ENCODE measurements around the gene TMEM235.

TMEM235 gene

DNA sequence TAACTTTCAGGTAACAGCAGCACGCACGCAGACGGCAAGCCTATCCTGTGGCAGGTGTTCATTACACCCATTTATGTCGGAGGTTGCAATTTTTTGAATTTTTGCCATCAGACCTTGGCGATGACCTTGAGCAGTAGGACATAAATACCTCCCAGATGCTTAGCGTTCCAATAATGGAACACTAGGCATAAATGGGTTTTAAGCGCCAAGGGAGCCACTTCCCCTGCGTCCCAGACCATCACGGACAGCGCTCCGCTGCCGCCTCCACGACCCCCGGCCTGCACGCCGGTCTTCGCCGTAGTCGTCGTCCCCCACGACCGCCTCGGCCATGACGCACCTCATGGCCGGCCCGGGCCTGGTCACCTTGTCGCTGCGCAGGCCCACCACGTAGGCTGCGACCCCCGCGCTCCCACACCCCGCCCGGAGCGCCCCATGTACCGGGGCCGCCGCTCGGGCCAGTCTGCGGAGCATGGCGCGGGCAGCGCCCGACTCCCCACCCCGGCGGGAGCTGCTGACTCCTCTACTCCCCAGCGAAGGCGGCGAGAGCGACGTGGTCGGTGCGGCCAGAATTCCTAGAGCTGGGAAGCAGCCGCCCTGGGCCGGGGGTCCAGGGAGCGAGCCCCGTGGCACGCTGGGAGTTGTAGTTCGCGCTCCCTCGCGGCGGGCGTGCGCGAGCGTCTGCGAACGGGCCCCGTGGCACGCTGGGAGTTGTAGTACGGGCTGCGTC is 22.7 kb downstream of the TMEM235 start (continued):
- TF ChIP-seq, protein P1, sequence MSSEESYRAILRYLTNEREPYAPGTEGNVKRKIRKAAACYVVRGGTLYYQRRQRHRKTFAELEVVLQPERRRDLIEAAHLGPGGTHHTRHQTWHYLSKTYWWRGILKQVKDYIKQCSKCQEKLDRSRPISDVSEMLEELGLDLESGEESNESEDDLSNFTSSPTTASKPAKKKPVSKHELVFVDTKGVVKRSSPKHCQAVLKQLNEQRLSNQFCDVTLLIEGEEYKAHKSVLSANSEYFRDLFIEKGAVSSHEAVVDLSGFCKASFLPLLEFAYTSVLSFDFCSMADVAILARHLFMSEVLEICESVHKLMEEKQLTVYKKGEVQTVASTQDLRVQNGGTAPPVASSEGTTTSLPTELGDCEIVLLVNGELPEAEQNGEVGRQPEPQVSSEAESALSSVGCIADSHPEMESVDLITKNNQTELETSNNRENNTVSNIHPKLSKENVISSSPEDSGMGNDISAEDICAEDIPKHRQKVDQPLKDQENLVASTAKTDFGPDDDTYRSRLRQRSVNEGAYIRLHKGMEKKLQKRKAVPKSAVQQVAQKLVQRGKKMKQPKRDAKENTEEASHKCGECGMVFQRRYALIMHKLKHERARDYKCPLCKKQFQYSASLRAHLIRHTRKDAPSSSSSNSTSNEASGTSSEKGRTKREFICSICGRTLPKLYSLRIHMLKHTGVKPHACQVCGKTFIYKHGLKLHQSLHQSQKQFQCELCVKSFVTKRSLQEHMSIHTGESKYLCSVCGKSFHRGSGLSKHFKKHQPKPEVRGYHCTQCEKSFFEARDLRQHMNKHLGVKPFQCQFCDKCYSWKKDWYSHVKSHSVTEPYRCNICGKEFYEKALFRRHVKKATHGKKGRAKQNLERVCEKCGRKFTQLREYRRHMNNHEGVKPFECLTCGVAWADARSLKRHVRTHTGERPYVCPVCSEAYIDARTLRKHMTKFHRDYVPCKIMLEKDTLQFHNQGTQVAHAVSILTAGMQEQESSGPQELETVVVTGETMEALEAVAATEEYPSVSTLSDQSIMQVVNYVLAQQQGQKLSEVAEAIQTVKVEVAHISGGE (tag by site-specific recombination; conservative IDR thresholded peaks at IDR 0.05; ENCODE audit: low read depth), result 0 out of 2 replicates have a peak, but pooled peaks have one; percentile 25
- TF ChIP-seq, protein P2, sequence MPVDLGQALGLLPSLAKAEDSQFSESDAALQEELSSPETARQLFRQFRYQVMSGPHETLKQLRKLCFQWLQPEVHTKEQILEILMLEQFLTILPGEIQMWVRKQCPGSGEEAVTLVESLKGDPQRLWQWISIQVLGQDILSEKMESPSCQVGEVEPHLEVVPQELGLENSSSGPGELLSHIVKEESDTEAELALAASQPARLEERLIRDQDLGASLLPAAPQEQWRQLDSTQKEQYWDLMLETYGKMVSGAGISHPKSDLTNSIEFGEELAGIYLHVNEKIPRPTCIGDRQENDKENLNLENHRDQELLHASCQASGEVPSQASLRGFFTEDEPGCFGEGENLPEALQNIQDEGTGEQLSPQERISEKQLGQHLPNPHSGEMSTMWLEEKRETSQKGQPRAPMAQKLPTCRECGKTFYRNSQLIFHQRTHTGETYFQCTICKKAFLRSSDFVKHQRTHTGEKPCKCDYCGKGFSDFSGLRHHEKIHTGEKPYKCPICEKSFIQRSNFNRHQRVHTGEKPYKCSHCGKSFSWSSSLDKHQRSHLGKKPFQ (tag by site-specific recombination; IDR thresholded peaks at IDR 0.05), result no peak
- TF ChIP-seq ZNF529 (tag by site-specific recombination; IDR thresholded peaks at IDR 0.05; ENCODE audit: insufficient replicate concordance) (no peak), MZF1 (tag by site-specific recombination; IDR thresholded peaks at IDR 0.05; ENCODE audit: borderline replicate concordance) (no peak), ZNF146 (tag by site-specific recombination; IDR thresholded peaks at IDR 0.05) (no peak), ZNF530 (tag by site-specific recombination; IDR thresholded peaks at IDR 0.05; ENCODE audit: low read depth) (no peak), ZNF19 (tag by site-specific recombination; IDR thresholded peaks at IDR 0.05; ENCODE audit: low read depth) (no peak), PRDM1 (tag by site-specific recombination; IDR thresholded peaks at IDR 0.05) (no peak), ZNF558 (tag by site-specific recombination; IDR thresholded peaks at IDR 0.05) (no peak), ZBTB8A (tag by site-specific recombination; IDR thresholded peaks at IDR 0.05) (peak; percentile 49), ZNF112 (tag by site-specific recombination; IDR thresholded peaks at IDR 0.05) (no peak), ZNF211 (tag by site-specific recombination; IDR thresholded peaks at IDR 0.05; ENCODE audit: low read depth) (no peak), ZNF660 (tag by site-specific recombination; IDR thresholded peaks at IDR 0.05) (peak; percentile 86)
- TF ChIP-seq, protein P3, sequence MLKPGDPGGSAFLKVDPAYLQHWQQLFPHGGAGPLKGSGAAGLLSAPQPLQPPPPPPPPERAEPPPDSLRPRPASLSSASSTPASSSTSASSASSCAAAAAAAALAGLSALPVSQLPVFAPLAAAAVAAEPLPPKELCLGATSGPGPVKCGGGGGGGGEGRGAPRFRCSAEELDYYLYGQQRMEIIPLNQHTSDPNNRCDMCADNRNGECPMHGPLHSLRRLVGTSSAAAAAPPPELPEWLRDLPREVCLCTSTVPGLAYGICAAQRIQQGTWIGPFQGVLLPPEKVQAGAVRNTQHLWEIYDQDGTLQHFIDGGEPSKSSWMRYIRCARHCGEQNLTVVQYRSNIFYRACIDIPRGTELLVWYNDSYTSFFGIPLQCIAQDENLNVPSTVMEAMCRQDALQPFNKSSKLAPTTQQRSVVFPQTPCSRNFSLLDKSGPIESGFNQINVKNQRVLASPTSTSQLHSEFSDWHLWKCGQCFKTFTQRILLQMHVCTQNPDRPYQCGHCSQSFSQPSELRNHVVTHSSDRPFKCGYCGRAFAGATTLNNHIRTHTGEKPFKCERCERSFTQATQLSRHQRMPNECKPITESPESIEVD (tag by site-specific recombination; IDR thresholded peaks at IDR 0.05), result no peak
- TF ChIP-seq, protein P4, sequence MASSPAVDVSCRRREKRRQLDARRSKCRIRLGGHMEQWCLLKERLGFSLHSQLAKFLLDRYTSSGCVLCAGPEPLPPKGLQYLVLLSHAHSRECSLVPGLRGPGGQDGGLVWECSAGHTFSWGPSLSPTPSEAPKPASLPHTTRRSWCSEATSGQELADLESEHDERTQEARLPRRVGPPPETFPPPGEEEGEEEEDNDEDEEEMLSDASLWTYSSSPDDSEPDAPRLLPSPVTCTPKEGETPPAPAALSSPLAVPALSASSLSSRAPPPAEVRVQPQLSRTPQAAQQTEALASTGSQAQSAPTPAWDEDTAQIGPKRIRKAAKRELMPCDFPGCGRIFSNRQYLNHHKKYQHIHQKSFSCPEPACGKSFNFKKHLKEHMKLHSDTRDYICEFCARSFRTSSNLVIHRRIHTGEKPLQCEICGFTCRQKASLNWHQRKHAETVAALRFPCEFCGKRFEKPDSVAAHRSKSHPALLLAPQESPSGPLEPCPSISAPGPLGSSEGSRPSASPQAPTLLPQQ (tag by site-specific recombination; IDR thresholded peaks at IDR 0.05), result no peak; the same call in 1 of the 2 replicates

DNA sequence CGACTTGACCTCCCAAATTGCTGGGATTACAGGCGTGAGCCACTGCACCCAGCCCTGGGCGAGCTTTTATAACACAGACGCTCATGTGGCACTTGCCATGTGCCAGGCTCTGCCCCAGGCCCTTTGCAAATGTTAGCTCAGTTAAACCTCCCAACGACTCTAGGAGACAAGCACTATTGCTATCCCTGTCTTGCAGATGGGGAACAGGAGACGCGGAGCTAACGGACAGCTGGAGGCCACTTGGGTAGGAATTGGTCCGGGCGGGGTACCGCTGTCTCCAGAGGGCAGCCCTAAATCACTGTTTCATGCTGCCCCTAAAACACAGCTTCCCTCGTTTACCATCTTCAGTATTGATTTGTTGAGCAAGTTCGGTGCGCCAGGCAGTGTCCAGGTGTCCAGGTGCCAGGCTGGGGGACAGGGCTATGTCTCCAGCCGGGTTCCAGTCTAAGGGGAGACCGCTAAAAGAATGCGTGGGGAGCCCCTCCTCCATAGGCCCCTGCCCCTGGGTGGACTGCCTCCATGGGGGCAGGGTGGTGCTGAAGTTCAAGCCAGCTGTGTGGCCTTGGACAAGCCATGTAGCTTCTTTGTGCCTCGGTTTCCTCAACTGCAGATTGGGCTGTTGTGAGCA is 23.7 kb downstream of the TMEM235 start:
- H3K36me3 ChIP-seq (ENCODE audit: control insufficient read depth in 2 of 2, insufficient read depth in 1 of 2, low read length in 2 of 2), result no peaks in the 10 kb centered on the region
- ChIA-PET CTCF (interaction anchor here (0.6 to 1.7 kb wide), 11 partner anchors 11 to 969 kb away, joined by 3 to 7 read pairs (median 4); no protein-coding TSS in a partner anchor), POLR2A (interaction anchor here (1.2 to 1.7 kb wide), 3 partner anchors 14 to 69 kb away, joined by 3 to 6 read pairs (median 5); partner anchors contain the start of gene TK1)
- H3K27ac ChIP-seq (ENCODE audit: extremely low read depth, low read depth, low read length), result no peak overlapping the region
- H3K4me3 ChIP-seq (ENCODE audit: low read depth, low read length), result no peak overlapping the region
- H3K4me1 ChIP-seq (ENCODE audit: control insufficient read depth, insufficient read depth, low read length), result 0 out of 2 replicates have a peak, but pooled peaks cover 3% of the 10 kb centered on the region
- H3K9me3 ChIP-seq (ENCODE audit: control insufficient read depth, insufficient read depth, low read depth, low read length), result no peaks in the 10 kb centered on the region
- TF ChIP-seq ZNF529 (tag by site-specific recombination; IDR thresholded peaks at IDR 0.05; ENCODE audit: insufficient replicate concordance) (no peak), ZNF623 (tag by site-specific recombination; IDR thresholded peaks at IDR 0.05) (peak; percentile 74), ZNF221 (tag by site-specific recombination; IDR thresholded peaks at IDR 0.05; ENCODE audit: borderline replicate concordance) (no peak), SP2 (tag by site-specific recombination; IDR thresholded peaks at IDR 0.05) (0 out of 2 replicates have a peak, but pooled peaks have one; percentile 1), ZNF155 (tag by site-specific recombination; IDR thresholded peaks at IDR 0.05) (no peak)

All from HEK293 (cell line).